GM21825 (cell line): ENCODE results near the gene RPS6KA2.

Experiments used
- ATAC-seq: cut with Tn5 transposase; IDR thresholded peaks from one replicate; pipeline ENCODE4 v1.9.1; 2021; ENCODE audit warnings: mild to moderate bottlenecking, moderate library complexity; ENCODE audit not compliant: unreplicated experiment

The RPS6KA2 gene

GRCh38 chr6:166656230-166657151 is 29.4 kb upstream of the RPS6KA2 start:
- no peak for ATAC-seq

GRCh38 chr6:166655713-166656229 is 28.7 kb upstream of the RPS6KA2 start:
- ATAC-seq, result no peak

DNA sequence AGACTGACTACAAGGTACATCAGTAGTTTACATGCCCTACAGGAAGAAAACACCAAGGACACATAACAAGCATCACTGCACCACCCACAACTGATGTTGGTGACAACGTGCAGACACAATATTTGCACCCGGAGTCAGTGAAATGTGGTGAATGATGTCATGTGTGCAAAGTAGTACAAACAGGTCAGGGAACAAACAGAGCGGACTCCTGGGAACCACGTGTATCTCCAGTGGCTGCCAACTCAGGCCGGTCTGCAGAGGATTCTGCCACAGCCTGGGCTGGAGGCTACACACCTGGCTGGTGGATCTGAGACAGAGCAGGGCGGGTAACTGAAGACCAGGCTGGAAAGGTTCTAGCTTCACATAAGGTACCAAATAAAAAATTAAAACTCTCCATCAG is 28.2 kb upstream of the RPS6KA2 start:
- no peak for ATAC-seq

- ATAC-seq, result no peak
Measured at GRCh38 chr6:166654573-166654972, 27.5 kb upstream of the RPS6KA2 start.

DNA sequence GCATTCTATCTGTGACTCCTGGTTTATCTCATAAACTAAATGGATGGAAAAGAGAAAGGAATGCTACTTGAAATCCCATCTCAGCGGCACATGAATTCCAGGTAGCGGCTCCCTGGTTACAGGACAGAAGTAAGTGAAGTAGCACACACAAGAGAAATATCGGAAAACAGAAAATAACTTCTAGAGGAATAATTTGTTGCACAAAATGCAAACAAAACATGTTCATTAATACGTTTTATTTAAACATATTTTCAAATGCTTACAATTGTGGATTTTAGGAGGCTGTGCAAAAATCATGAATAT is 26.5 kb upstream of the RPS6KA2 start:
- no peak for ATAC-seq

GRCh38 chr6:166650824-166651807 is 24.1 kb upstream of the RPS6KA2 start:
- ATAC-seq, result no peak

GRCh38 chr6:166650047-166650446 is 23.0 kb upstream of the RPS6KA2 start:
- ATAC-seq, result no peak

GRCh38 chr6:166648846-166649245 is 21.8 kb upstream of the RPS6KA2 start:
- ATAC-seq, result no peak

GRCh38 chr6:166647896-166648295 is 20.8 kb upstream of the RPS6KA2 start:
- ATAC-seq, result no peak

- ATAC-seq, result no peak
Measured at GRCh38 chr6:166646716-166647115, 19.7 kb upstream of the RPS6KA2 start.

GRCh38 chr6:166645896-166646295 is 18.8 kb upstream of the RPS6KA2 start:
- ATAC-seq, result no peak

DNA sequence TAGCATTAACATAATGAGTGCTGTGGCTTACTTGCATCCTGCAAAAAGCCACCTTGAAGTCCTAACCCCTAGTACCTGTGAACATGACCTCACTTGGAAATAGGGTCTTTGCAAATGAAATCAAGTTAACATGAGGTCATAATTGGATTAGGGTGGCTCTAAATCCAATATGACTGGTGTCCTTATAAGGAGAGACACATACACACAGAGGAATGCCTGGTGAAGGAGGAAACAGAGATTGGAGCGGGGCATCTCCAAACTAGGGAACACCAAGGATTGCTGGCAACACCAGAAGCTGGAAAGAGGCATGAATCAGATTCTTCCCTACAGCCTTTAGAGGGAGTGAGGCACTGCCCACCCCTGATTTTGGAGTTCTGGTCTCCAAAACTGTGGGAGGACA is 17.6 kb upstream of the RPS6KA2 start:
- no peak for ATAC-seq

GRCh38 chr6:166643891-166644590 is 17.0 kb upstream of the RPS6KA2 start:
- ATAC-seq, result no peak

DNA sequence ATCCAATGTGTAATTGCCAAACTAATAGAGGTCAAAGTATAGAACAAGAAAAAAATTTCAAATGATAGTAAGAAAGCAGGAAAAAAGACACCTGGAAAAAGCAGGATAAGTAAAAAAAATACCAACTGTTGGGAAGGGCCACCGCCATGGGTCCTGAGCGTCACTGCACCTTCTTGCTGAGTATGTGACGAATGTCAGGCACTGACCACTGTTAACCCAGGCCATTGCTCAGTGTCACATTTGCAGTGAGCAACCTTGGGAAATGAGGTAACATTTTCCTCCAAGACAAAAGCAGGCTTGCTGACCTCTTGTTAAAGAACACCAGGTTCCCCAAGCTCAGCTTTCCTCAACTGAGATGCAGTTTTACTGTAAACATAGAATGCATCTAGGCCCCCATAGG is 15.6 kb upstream of the RPS6KA2 start:
- ATAC-seq, result no peak

DNA sequence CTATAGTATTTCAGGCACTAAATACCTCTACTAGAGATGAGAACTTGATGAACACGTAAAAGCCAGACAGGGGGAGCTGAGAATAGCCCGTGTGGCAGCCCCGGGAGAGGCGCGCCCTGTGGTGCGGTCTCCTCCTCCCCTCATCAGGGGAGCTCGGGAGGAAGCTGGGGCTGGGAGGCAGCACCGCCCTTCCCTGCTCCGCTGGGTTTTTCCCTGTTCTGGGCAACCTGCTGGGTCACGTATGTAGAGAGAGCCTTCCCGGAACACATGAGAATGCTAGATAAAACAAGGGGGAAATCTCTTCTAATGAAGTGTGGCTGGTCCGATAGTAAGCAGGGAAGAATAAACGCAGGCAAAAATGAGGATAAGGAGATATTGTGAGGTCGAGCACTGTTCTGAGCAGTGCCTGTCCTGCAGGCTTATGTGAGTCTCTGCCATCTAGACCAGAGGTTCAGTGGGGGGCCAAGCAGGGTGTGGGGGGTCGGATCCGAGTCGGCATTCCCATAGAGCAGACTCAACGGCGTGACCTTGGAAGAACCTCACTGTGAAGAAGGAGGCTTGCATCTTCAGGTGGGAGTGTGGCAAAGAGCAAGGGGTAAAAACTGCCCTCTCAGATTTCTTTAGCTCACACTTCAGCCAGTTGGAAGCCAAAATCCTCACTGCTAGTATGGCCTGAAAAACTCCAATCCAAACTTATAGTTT is 13.4 kb upstream of the RPS6KA2 start:
- no peak for ATAC-seq

DNA sequence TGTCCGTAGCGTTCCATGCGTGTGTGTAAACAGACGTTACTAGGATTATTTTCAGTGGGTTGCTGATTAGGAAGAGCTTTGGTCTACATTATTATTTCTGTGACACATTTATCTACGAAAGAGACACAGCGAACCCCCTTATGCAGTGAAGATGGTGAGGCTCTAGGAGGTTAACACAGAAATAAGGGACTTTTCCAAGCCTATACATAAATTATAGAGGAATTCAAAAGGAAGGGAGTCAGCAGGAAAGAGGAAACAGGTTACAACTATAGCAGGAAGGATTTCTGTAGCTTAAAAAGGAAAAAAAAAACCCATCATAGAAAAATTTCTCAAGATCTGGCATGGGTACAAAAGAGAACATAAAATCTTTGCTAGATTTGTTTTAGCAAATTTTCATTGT is 12.9 kb upstream of the RPS6KA2 start:
- no peak for ATAC-seq

DNA sequence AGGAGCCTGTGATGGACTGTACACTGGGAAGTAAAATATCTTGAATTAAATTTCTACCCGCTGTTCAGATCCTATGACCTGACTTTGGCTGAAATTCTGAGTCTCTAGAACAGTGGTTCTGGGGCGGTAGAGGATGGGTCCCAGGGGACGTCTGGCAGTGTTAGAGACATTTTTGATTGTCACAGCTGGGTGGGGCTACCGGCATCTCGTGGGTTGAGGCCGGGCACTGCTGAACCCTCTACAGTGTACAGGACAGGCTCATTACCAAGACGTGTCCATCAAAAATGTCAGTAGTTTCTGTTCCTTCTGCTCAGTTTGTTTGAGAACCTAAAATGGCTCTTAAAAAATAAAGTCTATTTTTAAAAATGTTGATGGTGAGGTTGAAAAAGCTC is 11.5 kb upstream of the RPS6KA2 start:
- no peak for ATAC-seq

DNA sequence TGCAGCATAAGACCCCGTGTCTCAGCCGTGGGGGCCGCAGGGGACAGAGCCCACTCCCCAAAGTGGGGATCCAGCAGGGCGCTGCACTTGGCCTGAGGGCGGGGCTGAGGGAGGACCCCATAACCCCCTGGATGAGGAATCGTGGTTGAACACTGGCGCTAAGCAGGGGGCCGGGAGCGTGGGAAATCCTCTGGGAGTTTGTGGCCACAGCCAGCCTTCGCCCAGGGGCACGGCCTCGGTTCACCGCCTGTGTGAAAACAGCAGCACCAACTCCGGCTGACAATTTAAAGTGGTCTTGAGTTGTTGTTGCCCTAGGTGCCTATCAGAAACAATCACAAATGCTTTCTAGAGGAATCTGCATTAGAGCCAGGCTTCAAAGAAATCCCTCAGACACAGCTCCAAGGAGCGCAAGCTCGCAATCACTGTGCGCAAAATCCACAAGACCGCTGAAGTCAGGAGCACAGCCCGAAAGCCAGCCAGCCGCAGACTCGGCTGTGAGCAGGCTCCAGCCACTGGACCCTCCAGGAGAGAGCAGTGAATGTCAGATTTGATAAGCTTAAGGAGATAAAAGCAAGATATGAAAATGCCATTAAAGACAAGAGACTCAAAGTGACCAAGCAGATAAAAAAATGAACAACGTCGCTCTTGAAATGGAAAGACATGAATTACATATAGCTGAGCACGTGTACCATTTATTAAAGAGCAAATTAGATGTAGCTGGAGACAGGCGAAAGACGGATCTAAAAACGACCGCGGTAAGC is 10.9 kb upstream of the RPS6KA2 start:
- ATAC-seq, result no peak

- no peak for ATAC-seq
Measured at GRCh38 chr6:166636934-166637333, 9.9 kb upstream of the RPS6KA2 start.
